Activated CD8-positive, alpha-beta T cell treated with anti-CD3 and anti-CD28 coated beads for 36 hours (primary cell): Measurements from ENCODE around the gene DAZAP1. TPM values are rescaled to one million over a fixed set of nuclear protein-coding genes. Genes with fewer than 3 reads are reported as not detected.

Experiments
- ATAC-seq: fragments of 200-7000 bp; cut with Tn5 transposase; one replicate; pipeline ENCODE4 v1.10.0; 2021; ENCODE audit warnings: mild to moderate bottlenecking, moderate library complexity
- CTCF ChIA-PET: fragments of 350-600 bp; sonication (Branson Sonifier 250); formaldehyde crosslinking; loops from one replicate; lab custom pipeline; 2021; ENCODE audit warnings: antibody characterized with exemption; lab: Charles Lee
- POLR2A ChIA-PET: fragments of 350-600 bp; sonication (Branson Sonifier 250); formaldehyde crosslinking; loops from one replicate; lab custom pipeline; 2021; ENCODE audit warnings: antibody characterized with exemption; lab: Charles Lee
- DNase-seq: peaks from one replicate; pipeline ENCODE4 v3.0.0-alpha.2; 2020
- H3K27ac Mint-ChIP-seq: one replicate; pipeline ENCODE4 v1.8.0; 2021; ENCODE audit warnings: mild to moderate bottlenecking, mixed read lengths
- H3K27me3 Mint-ChIP-seq: one replicate; pipeline ENCODE4 v1.8.0; 2021; ENCODE audit warnings: mixed read lengths
- H3K36me3 Mint-ChIP-seq: one replicate; pipeline ENCODE4 v1.8.0; 2021; ENCODE audit warnings: low read depth, mixed read lengths
- H3K4me1 Mint-ChIP-seq: one replicate; pipeline ENCODE4 v1.8.0; 2021; ENCODE audit warnings: low read depth, mixed read lengths
- H3K4me3 Mint-ChIP-seq: one replicate; pipeline ENCODE4 v1.8.0; 2021; ENCODE audit warnings: mild to moderate bottlenecking, moderate library complexity, mixed read lengths
- H3K9me3 Mint-ChIP-seq: one replicate; pipeline ENCODE4 v1.8.0; 2021; ENCODE audit warnings: mixed read lengths
- CTCF ChIP-seq: fragments of 200-600 bp; IDR thresholded peaks from one replicate; pipeline ENCODE4 v1.8.0; 2022; ENCODE audit warnings: antibody characterized with exemption, mild to moderate bottlenecking
- intact Hi-C: fragments of 100-400 bp; cut with micrococcal nuclease; formaldehyde crosslinking; loops from one replicate; pipeline ENCODE4 v1.10.0; 2022
- total RNA-seq, 2 experiments: library from RNA; stranded (reverse); gene quantifications; one replicate each; pipeline ENCODE4 v1.2.3, GENCODE V29; 2021

DAZAP1 gene
- total RNA-seq, 2 experiments from 2014 or later, result 263 to 283 TPM

- H3K4me1 Mint-ChIP-seq, result peaks cover 16% of the 10 kb centered on the region
- no peak within 1 kb of the TSS for H3K27ac Mint-ChIP-seq
- peak within 1 kb of the TSS; percentile 72 for H3K4me3 Mint-ChIP-seq
- TF ChIP-seq CTCF, result peak; percentile 64
- DNase-seq (peak; percentile 59), ATAC-seq (peak; percentile 77)
- H3K27me3 Mint-ChIP-seq, result peaks cover 5% of the 10 kb centered on the region
- intact Hi-C loops, result loop anchor here (2.0 kb wide), 1 partner anchor 17 kb away; no protein-coding TSS in a partner anchor
- no peaks in the 10 kb centered on the region for H3K36me3 Mint-ChIP-seq
- no peaks in the 10 kb centered on the region for H3K9me3 Mint-ChIP-seq
- CTCF ChIA-PET, result no interaction called here
- POLR2A ChIA-PET, result no interaction called here
These were observed 6.1 kb upstream of the DAZAP1 start, which contains the start of gene GAMT for GRCh38 chr19:1401138-1401888. GAMT (minus strand) TSS chr19:1401542; CDS start chr19:1401476, 66 bp downstream.

DNA sequence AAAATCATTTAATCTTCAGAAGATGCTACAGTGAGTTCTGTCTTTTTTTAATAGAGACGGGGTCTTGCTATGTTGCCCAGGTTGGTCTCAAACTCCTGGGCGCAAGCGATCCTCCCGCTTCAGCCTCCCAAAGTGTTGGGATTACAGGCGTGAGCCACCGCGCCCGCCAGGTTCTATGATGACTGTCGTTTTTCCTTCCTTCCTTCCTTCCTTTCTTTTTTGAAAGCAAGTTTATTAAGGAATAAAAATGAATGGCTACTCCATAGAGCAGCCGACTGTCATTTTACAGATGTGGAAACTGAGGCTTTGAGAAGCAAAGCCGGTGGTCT, 5.5 kb upstream of the DAZAP1 start:
- no peaks in the 10 kb centered on the region for H3K36me3 Mint-ChIP-seq
- H3K9me3 Mint-ChIP-seq, result no peaks in the 10 kb centered on the region
- ChIA-PET POLR2A (interaction anchor here (1.3 kb wide), 1 partner anchor 14 kb away, joined by 3 read pairs; no protein-coding TSS in a partner anchor), CTCF (no interaction called here)
- peaks cover 18% of the 10 kb centered on the region for H3K4me1 Mint-ChIP-seq
- intact Hi-C loops, result loop anchor here (2.0 kb wide), 1 partner anchor 17 kb away; no protein-coding TSS in a partner anchor
- no peak overlapping the region for H3K27ac Mint-ChIP-seq
- no peak for TF ChIP-seq CTCF
- peaks cover 5% of the 10 kb centered on the region for H3K27me3 Mint-ChIP-seq
- peak overlapping the region; percentile 60 for H3K4me3 Mint-ChIP-seq
- ATAC-seq, result no peak
- no peak for DNase-seq

DNA sequence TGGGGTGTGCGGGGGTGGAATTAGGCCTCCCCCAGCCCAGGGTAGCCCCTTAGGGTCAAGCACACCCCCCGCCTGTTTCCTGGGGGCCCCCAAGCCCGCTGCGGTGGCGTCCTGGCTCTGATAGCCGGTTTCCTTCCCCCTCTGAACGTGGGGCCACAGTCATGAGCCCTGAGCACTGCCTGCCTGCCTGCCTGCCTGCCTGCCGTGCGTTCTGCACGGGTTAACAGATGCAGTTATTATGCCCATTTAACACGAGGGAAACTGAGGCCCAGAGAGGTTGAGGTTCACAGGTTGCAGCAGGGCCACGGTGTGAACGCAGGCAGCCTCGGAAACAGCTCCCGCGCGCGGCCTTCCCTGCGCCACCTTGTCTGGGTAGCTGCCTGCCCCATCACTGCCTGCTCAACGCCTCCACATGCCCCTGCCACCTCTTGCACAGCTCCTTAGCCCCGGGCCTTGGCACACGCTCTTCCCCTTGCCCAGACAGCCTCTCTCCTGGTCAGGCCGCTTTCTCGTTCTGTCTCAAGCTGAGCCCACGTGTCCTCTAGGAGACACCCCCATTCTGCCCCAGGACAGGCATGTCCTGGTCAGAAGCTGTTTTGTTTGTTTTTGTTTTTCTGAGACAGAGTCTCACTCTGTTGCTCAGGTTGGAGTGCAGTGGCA, 4.8 kb upstream of the DAZAP1 start:
- Mint-ChIP-seq H3K9me3 (no peaks in the 10 kb centered on the region), H3K36me3 (no peaks in the 10 kb centered on the region), H3K4me1 (peaks cover 18% of the 10 kb centered on the region), H3K4me3 (peak overlapping the region; percentile 70), H3K27ac (peak overlapping the region; percentile 67), H3K27me3 (peaks cover 5% of the 10 kb centered on the region)
- intact Hi-C loops, result no loop called here
- no peak for TF ChIP-seq CTCF
- CTCF ChIA-PET, result interaction anchor here (1.1 to 1.8 kb wide), 2 partner anchors 136 to 158 kb away, joined by 3 to 5 read pairs; no protein-coding TSS in a partner anchor
- ATAC-seq (no peak), DNase-seq (no peak)
- POLR2A ChIA-PET, result interaction anchor here (1.3 to 1.5 kb wide), 3 partner anchors 14 to 41 kb away, joined by 3 to 5 read pairs (median 3); no protein-coding TSS in a partner anchor

DNA sequence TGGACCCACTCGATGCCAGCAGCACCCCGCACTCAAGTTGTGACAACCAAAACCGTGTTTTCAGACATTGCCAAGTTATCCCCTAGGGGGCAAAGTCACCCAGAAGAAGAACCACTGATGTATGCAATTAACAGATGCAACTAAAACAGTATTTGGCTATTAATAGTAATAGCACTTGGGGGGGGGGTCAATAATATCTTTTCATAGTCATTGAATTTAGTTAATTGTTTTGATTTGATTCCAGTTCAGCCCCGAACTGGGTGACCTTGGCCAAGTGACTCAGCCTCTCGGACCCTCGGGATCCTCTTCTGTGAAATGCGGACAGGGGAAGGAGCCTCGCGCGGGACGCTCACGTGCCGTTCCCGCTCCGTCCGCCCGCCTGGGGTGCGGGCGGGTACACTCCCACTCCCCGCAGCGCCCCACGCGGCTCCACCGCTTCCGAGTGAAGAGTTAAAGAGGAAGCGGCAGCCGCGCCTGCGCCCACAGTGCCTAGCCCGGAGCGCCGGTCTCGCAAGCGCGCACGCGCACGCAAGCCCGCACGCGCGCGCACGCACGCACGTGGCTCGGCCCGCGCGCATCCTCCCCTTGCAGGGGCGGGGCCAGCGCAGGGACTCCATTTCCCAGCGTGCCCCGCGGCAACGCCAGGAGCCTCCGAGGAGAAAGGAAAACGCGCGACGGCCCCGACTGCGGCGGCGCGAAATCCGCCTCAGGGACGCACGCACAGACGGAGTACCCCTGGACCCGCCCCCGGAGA, 435 bp upstream of the DAZAP1 start:
- intact Hi-C loops, result no loop called here
- peak; percentile 88 for ATAC-seq
- Mint-ChIP-seq H3K9me3 (no peaks in the 10 kb centered on the region), H3K27me3 (peaks cover 5% of the 10 kb centered on the region), H3K36me3 (peaks cover 23% of the 10 kb centered on the region), H3K27ac (peak overlapping the region; percentile 76), H3K4me1 (peaks cover 42% of the 10 kb centered on the region), H3K4me3 (peak overlapping the region; percentile 71)
- DNase-seq, result peak; percentile 99
- TF ChIP-seq CTCF, result peak; percentile 92
- ChIA-PET POLR2A (no interaction called here), CTCF (no interaction called here)
